ENCODE data around the gene TEPSIN. TPM values are rescaled to one million over a fixed set of nuclear protein-coding genes. Genes with fewer than 3 reads are reported as not detected.

The TEPSIN gene
- polyA plus RNA-seq, 1 donor from 2014 or later = 50.0 TPM

DNA sequence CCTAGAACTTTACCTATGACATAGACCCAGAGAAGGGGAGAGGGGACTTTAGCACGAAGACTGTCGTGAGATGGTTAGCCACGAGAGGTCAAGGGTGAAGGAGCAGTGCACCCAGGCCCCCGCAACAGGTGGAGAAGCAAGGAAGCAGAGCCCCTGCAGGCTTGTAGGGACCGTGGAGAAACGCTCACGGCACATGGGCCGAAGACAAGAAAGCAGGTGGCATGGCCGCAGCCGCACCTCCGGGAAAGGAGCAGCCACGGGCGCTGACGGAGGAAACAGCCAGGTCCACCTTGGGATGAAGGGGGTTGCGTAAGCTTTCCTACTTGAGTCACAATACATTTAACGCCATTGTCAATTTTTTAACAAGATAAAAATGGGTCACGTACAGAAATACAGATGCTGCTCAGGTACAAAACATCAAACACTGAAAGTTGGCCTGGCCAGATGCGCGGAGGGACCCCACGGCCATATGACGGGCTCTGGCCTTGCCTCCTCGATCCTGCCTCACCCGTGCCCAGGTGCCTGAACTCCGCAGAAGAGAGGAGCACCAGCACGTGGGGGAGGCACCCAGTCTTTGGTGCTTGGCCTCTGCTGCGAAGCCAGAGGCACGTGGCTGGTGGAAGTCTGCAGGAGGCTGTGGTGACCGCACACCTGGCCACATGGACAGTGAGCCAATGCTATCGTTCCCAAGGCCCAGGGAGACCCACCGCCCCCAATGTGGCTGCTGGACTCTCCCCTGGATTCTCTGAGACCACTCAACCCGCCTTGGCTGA, 35.0 kb upstream of the TEPSIN start:
- Histone ChIP-seq H3K9me2 (ENCODE audit: insufficient read depth, low read length) (no peaks in the 10 kb centered on the region), H3K79me2 (replicated peaks; ENCODE audit: insufficient read depth, low read length) (no peaks in the 10 kb centered on the region), H3K27me3 (ENCODE audit: insufficient read depth, low read depth, low read length) (no peaks in the 10 kb centered on the region), H2AFZ (ENCODE audit: low read depth, low read length) (no peak overlapping the region), H3F3A (ENCODE audit: insufficient read depth, low read length, poor library complexity, severe bottlenecking) (no peaks in the 10 kb centered on the region), H3K4me2 (ENCODE audit: low read length) (no peak overlapping the region), H3K9ac (ENCODE audit: low read length) (no peak overlapping the region), H4K20me1 (ENCODE audit: insufficient read depth) (no peaks in the 10 kb centered on the region), H3K4me3 (ENCODE audit: low read length) (no peak overlapping the region), H3K36me3 (ENCODE audit: insufficient read depth, low read length) (no peaks in the 10 kb centered on the region), H3K9me3 (ENCODE audit: low read length) (no peaks in the 10 kb centered on the region), H3K27ac (ENCODE audit: low read length) (no peak overlapping the region)
- TF ChIP-seq, protein P1, sequence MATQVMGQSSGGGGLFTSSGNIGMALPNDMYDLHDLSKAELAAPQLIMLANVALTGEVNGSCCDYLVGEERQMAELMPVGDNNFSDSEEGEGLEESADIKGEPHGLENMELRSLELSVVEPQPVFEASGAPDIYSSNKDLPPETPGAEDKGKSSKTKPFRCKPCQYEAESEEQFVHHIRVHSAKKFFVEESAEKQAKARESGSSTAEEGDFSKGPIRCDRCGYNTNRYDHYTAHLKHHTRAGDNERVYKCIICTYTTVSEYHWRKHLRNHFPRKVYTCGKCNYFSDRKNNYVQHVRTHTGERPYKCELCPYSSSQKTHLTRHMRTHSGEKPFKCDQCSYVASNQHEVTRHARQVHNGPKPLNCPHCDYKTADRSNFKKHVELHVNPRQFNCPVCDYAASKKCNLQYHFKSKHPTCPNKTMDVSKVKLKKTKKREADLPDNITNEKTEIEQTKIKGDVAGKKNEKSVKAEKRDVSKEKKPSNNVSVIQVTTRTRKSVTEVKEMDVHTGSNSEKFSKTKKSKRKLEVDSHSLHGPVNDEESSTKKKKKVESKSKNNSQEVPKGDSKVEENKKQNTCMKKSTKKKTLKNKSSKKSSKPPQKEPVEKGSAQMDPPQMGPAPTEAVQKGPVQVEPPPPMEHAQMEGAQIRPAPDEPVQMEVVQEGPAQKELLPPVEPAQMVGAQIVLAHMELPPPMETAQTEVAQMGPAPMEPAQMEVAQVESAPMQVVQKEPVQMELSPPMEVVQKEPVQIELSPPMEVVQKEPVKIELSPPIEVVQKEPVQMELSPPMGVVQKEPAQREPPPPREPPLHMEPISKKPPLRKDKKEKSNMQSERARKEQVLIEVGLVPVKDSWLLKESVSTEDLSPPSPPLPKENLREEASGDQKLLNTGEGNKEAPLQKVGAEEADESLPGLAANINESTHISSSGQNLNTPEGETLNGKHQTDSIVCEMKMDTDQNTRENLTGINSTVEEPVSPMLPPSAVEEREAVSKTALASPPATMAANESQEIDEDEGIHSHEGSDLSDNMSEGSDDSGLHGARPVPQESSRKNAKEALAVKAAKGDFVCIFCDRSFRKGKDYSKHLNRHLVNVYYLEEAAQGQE (IDR thresholded peaks at IDR 0.05; ENCODE audit: borderline replicate concordance) = no peak
- TF ChIP-seq, protein P2, sequence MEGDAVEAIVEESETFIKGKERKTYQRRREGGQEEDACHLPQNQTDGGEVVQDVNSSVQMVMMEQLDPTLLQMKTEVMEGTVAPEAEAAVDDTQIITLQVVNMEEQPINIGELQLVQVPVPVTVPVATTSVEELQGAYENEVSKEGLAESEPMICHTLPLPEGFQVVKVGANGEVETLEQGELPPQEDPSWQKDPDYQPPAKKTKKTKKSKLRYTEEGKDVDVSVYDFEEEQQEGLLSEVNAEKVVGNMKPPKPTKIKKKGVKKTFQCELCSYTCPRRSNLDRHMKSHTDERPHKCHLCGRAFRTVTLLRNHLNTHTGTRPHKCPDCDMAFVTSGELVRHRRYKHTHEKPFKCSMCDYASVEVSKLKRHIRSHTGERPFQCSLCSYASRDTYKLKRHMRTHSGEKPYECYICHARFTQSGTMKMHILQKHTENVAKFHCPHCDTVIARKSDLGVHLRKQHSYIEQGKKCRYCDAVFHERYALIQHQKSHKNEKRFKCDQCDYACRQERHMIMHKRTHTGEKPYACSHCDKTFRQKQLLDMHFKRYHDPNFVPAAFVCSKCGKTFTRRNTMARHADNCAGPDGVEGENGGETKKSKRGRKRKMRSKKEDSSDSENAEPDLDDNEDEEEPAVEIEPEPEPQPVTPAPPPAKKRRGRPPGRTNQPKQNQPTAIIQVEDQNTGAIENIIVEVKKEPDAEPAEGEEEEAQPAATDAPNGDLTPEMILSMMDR (IDR thresholded peaks at IDR 0.05; ENCODE audit: poor library complexity, severe bottlenecking) = no peak
- TF ChIP-seq MXI1 (conservative IDR thresholded peaks at IDR 0.05; ENCODE audit: poor library complexity, severe bottlenecking) (no peak), SMC3 (conservative IDR thresholded peaks at IDR 0.05; ENCODE audit: poor library complexity) (no peak), EZH2 (IDR thresholded peaks at IDR 0.05; ENCODE audit: borderline replicate concordance, insufficient read depth, low read length, poor library complexity, severe bottlenecking) (no peak), TAF1 (IDR thresholded peaks at IDR 0.05; ENCODE audit: low read depth) (no peak), EP300 (conservative IDR thresholded peaks at IDR 0.05; ENCODE audit: poor library complexity, severe bottlenecking) (no peak), POLR2AphosphoS5 (IDR thresholded peaks at IDR 0.05) (no peak), RAD21 (conservative IDR thresholded peaks at IDR 0.05) (no peak)

DNA sequence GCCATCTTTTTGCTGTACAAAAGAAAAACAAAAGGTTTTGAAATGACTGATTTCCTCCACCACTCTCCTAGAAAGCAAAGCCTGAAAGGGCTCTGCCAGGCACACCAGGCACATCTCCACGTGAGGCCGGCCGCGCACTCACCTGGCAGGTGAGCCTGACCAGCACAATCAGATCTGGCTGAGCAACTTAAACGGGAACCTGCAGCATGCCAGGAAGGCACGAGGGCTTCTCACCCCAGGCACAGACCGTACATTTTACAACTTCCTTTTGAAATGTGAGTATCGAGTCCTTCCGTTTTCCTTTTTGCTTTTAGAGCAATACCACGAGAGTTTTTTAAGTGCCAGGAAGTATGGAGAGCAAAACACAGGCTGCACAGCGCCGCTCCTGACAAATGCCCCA, 33.8 kb upstream of the TEPSIN start:
- TF ChIP-seq MXI1 (conservative IDR thresholded peaks at IDR 0.05; ENCODE audit: poor library complexity, severe bottlenecking) (no peak), EZH2 (IDR thresholded peaks at IDR 0.05; ENCODE audit: borderline replicate concordance, insufficient read depth, low read length, poor library complexity, severe bottlenecking) (no peak), EP300 (conservative IDR thresholded peaks at IDR 0.05; ENCODE audit: poor library complexity, severe bottlenecking) (no peak), TAF1 (IDR thresholded peaks at IDR 0.05; ENCODE audit: low read depth) (no peak), POLR2AphosphoS5 (IDR thresholded peaks at IDR 0.05) (no peak), RAD21 (conservative IDR thresholded peaks at IDR 0.05) (no peak), SMC3 (conservative IDR thresholded peaks at IDR 0.05; ENCODE audit: poor library complexity) (no peak)
- TF ChIP-seq, protein P1 (IDR thresholded peaks at IDR 0.05; ENCODE audit: borderline replicate concordance) = no peak
- TF ChIP-seq, protein P2 (IDR thresholded peaks at IDR 0.05; ENCODE audit: poor library complexity, severe bottlenecking) = no peak
- Histone ChIP-seq H3K9me3 (ENCODE audit: low read length) (no peaks in the 10 kb centered on the region), H3K36me3 (ENCODE audit: insufficient read depth, low read length) (no peaks in the 10 kb centered on the region), H4K20me1 (ENCODE audit: insufficient read depth) (no peaks in the 10 kb centered on the region), H3K79me2 (replicated peaks; ENCODE audit: insufficient read depth, low read length) (no peaks in the 10 kb centered on the region), H3K9me2 (ENCODE audit: insufficient read depth, low read length) (no peaks in the 10 kb centered on the region), H3K4me2 (ENCODE audit: low read length) (no peak overlapping the region), H3K4me3 (ENCODE audit: low read length) (no peak overlapping the region), H3K9ac (ENCODE audit: low read length) (no peak overlapping the region), H3K27ac (ENCODE audit: low read length) (no peak overlapping the region), H3F3A (ENCODE audit: insufficient read depth, low read length, poor library complexity, severe bottlenecking) (no peaks in the 10 kb centered on the region), H3K27me3 (ENCODE audit: insufficient read depth, low read depth, low read length) (no peaks in the 10 kb centered on the region), H2AFZ (ENCODE audit: low read depth, low read length) (no peak overlapping the region)
